Activated CD8-positive, alpha-beta T cell treated with anti-CD3 and anti-CD28 coated beads, Interleukin-2, amount 10 ng/mL, durations not matched to agents 7 days and 5 days (primary cell): Measurements from ENCODE around the gene ZNF625. TPM values are rescaled to one million over a fixed set of nuclear protein-coding genes. Genes with fewer than 3 reads are reported as not detected.
"Not testable (repeated sequence)": the region's sequence is repeated elsewhere in the genome, so short reads cannot be mapped to it uniquely, and the experiment has no call there.

ENCODE experiments used
- ATAC-seq: fragments of 150-1000 bp; cut with Tn5 transposase; one replicate; pipeline ENCODE4 v1.10.0; 2021; ENCODE audit warnings: moderate library complexity
- CTCF ChIA-PET: fragments of 350-600 bp; sonication (Branson Sonifier 250); formaldehyde crosslinking; loops from one replicate; lab custom pipeline; 2021; ENCODE audit warnings: antibody characterized with exemption; lab: Charles Lee
- POLR2A ChIA-PET: fragments of 350-600 bp; sonication (Branson Sonifier 250); formaldehyde crosslinking; loops from one replicate; lab custom pipeline; 2021; ENCODE audit warnings: antibody characterized with exemption; lab: Charles Lee
- DNase-seq: peaks from one replicate; pipeline ENCODE4 v3.0.0-alpha.2; 2020
- H3K27ac Mint-ChIP-seq: one replicate; pipeline ENCODE4 v1.8.0; 2021; ENCODE audit warnings: mild to moderate bottlenecking, mixed read lengths
- H3K27me3 Mint-ChIP-seq: one replicate; pipeline ENCODE4 v1.8.0; 2021; ENCODE audit warnings: low read depth, mixed read lengths
- H3K36me3 Mint-ChIP-seq: one replicate; pipeline ENCODE4 v1.8.0; 2021; ENCODE audit warnings: low read depth, mixed read lengths
- H3K4me1 Mint-ChIP-seq: one replicate; pipeline ENCODE4 v1.8.0; 2021; ENCODE audit warnings: low read depth, mixed read lengths
- H3K4me3 Mint-ChIP-seq: one replicate; pipeline ENCODE4 v1.8.0; 2021; ENCODE audit warnings: mild to moderate bottlenecking, mixed read lengths
- H3K9me3 Mint-ChIP-seq: one replicate; pipeline ENCODE4 v1.8.0; 2022; ENCODE audit warnings: mixed read lengths; ENCODE audit not compliant: insufficient read depth
- total RNA-seq, 2 experiments: library from RNA; stranded (reverse); gene quantifications; one replicate each; pipeline ENCODE4 v1.2.3, GENCODE V29; 2021

ZNF625 gene
- total RNA-seq, 2 experiments from 2014 or later, result 2.9 to 5.2 TPM

DNA sequence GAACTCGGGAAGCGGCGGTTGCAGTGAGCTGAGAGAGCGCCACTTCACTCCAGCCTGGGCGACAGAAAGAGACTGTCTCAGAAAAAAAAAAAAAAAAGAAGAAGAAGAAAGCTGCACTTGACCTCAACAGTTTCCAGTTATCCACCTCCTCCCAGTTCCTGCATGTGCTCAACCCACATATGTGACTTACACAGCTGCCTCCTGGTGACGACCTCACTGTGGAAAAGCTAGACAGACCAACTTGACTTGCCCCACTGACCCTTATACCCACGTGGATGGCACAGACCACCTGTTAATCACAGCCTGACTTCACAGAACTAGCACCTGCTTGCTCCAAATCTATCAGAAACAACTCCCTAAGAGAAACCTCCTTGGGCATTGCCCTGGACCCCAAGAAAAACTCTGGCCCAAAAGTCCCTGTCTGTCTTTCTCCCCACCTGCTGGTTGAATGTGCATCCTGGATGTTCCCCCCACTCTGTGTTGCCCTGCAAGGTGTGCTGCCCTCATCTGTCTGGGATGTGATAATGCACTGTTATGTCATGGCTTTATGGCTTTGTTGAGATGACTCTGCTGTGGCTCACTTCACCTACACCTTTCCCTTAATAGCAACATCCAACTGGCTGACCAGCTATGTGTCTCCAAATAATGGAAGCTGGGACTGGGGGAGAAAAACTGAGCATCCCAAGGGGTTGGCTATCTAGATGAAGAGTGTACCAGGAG is 19.2 kb downstream of the ZNF625 start:
- Mint-ChIP-seq H3K27me3 (no peaks in the 10 kb centered on the region), H3K4me3 (no peak overlapping the region), H3K4me1 (peaks cover 35% of the 10 kb centered on the region), H3K36me3 (peaks cover 54% of the 10 kb centered on the region), H3K9me3 (peaks cover 13% of the 10 kb centered on the region), H3K27ac (no peak overlapping the region)
- ChIA-PET POLR2A (interaction anchor here (1.4 kb wide), 1 partner anchor 26 kb away, joined by 3 read pairs; the partner anchor contains the start of gene ZNF136), CTCF (interaction anchor here (0.8 to 1.8 kb wide), 7 partner anchors 24 to 339 kb away, joined by 3 to 15 read pairs (median 4); partner anchors contain the start of genes ZNF491 and ZNF763)
- DNase-seq, result peak; percentile 50
- ATAC-seq, result no peak

DNA sequence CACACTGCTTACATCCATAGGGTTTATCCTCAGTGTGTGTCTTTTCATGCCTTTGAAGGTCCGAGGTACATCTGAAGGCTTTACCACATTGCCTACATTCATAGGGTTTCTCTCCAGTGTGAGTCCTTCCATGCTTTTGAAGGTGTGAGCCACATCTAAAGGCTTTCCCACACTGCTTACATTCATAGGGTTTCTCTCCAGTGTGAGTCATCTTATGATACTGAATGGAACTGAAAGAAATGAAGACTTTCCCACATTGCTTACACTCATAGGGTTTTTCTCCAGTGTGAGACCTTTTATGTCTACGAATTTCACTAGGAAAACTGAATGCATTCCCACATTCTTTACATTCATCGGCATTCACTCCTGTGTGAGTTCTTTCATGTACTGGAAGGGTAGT is 23.5 kb downstream of the ZNF625 start:
- ChIA-PET CTCF (no interaction called here), POLR2A (no interaction called here)
- no peak overlapping the region for H3K4me3 Mint-ChIP-seq
- no peak for DNase-seq
- H3K27me3 Mint-ChIP-seq, result no peaks in the 10 kb centered on the region
- H3K9me3 Mint-ChIP-seq, result peaks cover 26% of the 10 kb centered on the region
- no peak for ATAC-seq
- H3K36me3 Mint-ChIP-seq, result peaks cover 72% of the 10 kb centered on the region
- H3K27ac Mint-ChIP-seq, result no peak overlapping the region
- H3K4me1 Mint-ChIP-seq, result peaks cover 9% of the 10 kb centered on the region

DNA sequence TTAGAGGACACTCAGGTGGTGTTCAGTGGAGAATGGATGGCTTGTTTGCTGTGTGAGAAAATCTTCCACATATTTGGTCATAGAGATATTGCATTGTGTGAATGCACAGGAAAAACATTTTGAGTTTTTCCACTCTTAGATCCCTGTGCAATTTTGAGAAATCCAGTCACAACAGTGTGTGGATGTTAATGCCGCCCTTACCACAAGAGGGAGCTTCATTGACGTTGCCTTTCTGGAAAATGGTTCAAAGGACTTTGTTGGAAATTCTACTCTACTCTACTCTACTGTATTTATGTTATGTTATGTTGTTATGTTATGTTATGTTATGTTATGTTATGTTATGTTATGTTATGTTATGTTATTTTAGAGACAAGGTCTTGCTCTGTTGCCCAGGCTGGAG is 29.8 kb downstream of the ZNF625 start:
- ATAC-seq (no peak), DNase-seq (no peak)
- no peaks in the 10 kb centered on the region for H3K27me3 Mint-ChIP-seq
- H3K36me3 Mint-ChIP-seq, result peaks cover 19% of the 10 kb centered on the region
- H3K4me3 Mint-ChIP-seq, result no peak overlapping the region
- H3K9me3 Mint-ChIP-seq, result peaks cover 13% of the 10 kb centered on the region
- H3K4me1 Mint-ChIP-seq, result peaks cover 3% of the 10 kb centered on the region
- ChIA-PET POLR2A (interaction anchor here (0.6 kb wide), 1 partner anchor 37 kb away, joined by 3 read pairs; no protein-coding TSS in a partner anchor), CTCF (interaction anchor here (1.0 to 1.7 kb wide), 4 partner anchors 13 to 55 kb away, joined by 3 to 11 read pairs (median 4); partner anchors contain the start of gene ZNF20)
- H3K27ac Mint-ChIP-seq, result no peak overlapping the region

DNA sequence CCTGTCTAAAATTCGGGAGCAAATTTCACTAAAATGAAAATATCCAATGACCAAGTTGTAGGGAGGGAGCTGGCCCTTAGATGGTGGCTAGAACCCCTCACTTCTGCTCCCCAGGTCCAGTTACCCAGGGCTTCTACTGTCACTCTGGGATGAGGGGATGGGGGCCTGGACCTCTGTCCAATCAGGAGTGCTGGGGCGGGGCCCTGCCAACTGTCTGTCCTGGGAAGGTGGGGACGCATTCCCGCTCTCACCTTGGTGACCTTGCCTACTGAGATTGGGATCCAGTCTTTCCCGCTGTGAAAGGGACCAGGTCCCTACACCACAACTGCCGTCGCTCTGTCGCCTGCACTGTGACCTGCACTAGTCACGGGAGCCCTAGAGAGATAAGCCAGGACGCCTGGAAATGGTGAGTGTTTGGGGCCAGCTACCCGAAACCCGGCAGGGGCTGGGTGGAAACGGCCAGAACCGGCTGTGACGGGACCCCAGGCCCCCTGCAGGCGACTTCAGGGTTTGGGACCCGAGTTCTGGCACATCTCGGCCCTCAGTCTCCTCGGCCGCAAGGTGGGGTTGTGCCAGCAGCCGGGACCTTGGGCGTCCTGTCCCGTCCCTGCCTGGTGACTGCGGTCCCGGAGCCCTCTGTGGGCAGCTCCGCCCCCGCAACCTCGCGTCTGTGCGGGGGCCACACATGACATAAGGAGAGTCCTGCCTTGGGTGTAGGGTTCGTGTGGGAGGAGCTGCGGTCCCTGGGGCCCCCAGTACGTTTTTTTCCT is 39.1 kb downstream of the ZNF625 start:
- Mint-ChIP-seq H3K4me1 (no peaks in the 10 kb centered on the region), H3K4me3 (no peak overlapping the region), H3K27me3 (no peaks in the 10 kb centered on the region), H3K27ac (no peak overlapping the region), H3K36me3 (peaks cover 30% of the 10 kb centered on the region), H3K9me3 (peaks cover 29% of the 10 kb centered on the region)
- DNase-seq, result no peak
- no peak for ATAC-seq
- ChIA-PET POLR2A (no interaction called here), CTCF (no interaction called here)

DNA sequence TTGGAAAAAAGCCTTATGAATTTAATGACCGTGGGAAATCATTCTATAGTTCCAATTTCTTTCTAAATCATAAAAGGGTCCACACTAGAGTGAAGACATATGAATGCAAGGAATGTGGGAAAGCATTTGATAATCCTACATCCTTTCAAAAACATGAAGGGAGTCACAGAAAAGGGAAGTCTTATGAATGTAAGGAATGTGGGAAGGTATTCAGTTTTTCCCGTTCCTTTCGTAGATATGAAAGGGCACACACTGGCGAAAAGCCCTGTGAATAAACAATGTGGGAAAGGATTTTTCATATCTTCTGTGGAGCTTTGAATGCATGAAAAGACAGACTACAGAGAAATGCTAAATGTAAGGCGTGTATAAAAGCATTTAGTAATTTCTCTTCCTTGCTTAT is 43.4 kb downstream of the ZNF625 start:
- ChIA-PET CTCF (interaction anchor here (1.2 kb wide), 1 partner anchor 25 kb away, joined by 3 read pairs; no protein-coding TSS in a partner anchor), POLR2A (no interaction called here)
- H3K4me3 Mint-ChIP-seq, result no peak overlapping the region

DNA sequence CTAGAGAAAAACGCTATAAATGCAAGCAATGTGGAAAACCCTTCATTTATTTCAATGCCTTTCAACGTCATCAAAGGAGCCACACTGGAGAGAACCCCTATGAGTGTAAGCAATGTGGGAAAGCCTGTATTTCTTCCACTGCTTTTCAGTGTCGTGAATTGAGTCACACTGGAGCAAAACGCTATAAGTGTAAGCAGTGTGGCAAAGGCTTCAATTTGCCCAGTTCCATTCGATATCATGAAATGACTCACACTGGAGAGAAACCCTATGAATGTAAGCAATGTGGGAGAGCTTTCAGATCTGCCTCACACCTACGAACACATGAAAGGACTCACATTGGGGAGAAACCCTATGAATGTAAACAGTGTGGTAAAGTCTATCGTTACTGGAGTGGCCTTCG is 43.8 kb downstream of the ZNF625 start:
- POLR2A ChIA-PET, result interaction anchor here (0.6 kb wide), 1 partner anchor 28 kb away, joined by 3 read pairs; no protein-coding TSS in a partner anchor
- DNase-seq (no peak), ATAC-seq (no peak)
- Mint-ChIP-seq H3K27ac (no peak overlapping the region), H3K4me1 (no peaks in the 10 kb centered on the region), H3K27me3 (no peaks in the 10 kb centered on the region), H3K9me3 (peaks cover 55% of the 10 kb centered on the region), H3K4me3 (no peak overlapping the region), H3K36me3 (peaks cover 58% of the 10 kb centered on the region)
- CTCF ChIA-PET, result interaction anchor here (1.2 kb wide), 1 partner anchor 25 kb away, joined by 3 read pairs; no protein-coding TSS in a partner anchor

More for the DNA sequence above, 43.4 kb downstream of the ZNF625 start:
- no peaks in the 10 kb centered on the region for H3K4me1 Mint-ChIP-seq
- no peak for ATAC-seq
- no peak for DNase-seq
- H3K27ac Mint-ChIP-seq, result no peak overlapping the region
- H3K9me3 Mint-ChIP-seq, result peaks cover 55% of the 10 kb centered on the region
- H3K27me3 Mint-ChIP-seq, result no peaks in the 10 kb centered on the region
- H3K36me3 Mint-ChIP-seq, result peaks cover 58% of the 10 kb centered on the region

DNA sequence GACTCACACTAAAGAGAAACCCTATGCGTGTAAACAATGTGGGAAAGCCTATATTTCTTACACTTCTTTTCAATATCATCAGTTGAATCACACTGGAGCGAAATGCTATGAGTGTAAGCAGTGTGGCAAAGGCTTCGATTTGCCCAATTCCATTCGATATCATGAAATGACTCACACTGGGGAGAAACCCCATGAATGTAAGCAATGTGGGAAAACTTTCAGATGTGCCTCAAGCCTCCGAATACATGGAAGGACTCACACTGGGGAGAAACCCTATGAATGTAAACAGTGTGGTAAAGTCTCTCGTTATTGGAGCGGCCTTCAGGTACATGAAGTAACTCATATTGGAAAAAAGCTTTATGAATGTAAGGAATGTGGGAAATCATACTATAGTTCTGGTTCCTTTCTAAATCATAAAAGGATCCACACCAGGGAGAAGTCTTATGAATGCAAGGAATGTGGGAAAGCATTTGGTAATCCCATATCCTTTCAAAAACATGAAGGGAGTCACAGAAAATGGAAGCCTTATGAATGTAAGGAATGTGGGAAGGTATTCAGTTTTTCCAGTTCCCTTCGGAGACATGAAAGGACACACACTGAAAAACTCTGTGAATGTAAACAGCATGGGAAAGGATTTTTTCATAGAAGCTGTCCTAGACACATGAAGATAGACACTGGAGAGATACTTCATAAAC is 44.4 kb downstream of the ZNF625 start:
- ATAC-seq (no peak), DNase-seq (no peak)
- Mint-ChIP-seq H3K36me3 (peaks cover 58% of the 10 kb centered on the region), H3K4me1 (no peaks in the 10 kb centered on the region), H3K9me3 (peaks cover 57% of the 10 kb centered on the region), H3K4me3 (no peak overlapping the region), H3K27ac (no peak overlapping the region), H3K27me3 (no peaks in the 10 kb centered on the region)
- POLR2A ChIA-PET, result interaction anchor here (0.6 kb wide), 1 partner anchor 27 kb away, joined by 3 read pairs; no protein-coding TSS in a partner anchor
- CTCF ChIA-PET, result interaction anchor here (0.7 to 1.2 kb wide), 2 partner anchors 9 to 14 kb away, joined by 3 read pairs; no protein-coding TSS in a partner anchor

DNA sequence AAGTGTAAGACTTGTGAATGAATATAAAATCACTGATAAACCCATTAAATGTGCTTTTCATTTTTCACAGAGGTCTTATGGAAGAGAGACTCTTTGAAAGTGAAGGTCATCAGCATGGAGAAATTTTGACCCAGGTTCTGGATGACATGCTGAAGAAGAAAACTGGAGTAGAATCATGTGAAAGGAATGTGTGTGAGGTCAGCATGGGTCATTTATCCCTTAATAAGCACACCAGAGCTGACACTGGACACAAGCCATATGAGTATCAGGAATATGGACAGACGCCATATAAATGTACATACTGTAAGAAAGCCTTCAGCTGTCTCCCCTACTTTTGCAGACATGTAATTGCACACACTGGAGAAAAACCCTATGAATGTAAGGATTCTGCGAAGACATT is 45.4 kb downstream of the ZNF625 start:
- Mint-ChIP-seq H3K9me3 (peaks cover 59% of the 10 kb centered on the region), H3K27me3 (no peaks in the 10 kb centered on the region), H3K36me3 (peaks cover 58% of the 10 kb centered on the region), H3K4me1 (no peaks in the 10 kb centered on the region), H3K4me3 (no peak overlapping the region), H3K27ac (no peak overlapping the region)
- CTCF ChIA-PET, result interaction anchor here (0.7 to 1.2 kb wide), 2 partner anchors 8 to 15 kb away, joined by 3 read pairs; no protein-coding TSS in a partner anchor
- DNase-seq (no peak), ATAC-seq (no peak)
- POLR2A ChIA-PET, result no interaction called here

DNA sequence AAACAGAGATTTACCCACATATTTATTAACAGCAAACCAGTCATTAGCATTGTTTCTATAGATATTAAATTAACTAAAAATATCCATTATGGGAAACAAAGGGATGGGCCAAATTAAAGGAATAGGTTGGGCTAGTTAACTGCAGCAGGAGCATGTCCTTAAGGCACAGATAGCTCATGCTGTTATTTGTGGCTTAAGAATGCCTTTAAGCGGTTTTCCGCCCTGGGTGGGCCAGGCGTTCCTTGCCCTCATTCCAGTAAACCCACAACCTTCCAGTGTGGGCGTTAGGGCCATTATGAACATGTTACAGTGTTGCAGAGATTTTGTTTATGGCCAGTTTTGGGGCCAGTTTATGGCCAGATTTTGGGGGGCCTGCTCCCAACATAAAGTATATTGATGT is 52.6 kb downstream of the ZNF625 start:
- H3K36me3 Mint-ChIP-seq, result peaks cover 35% of the 10 kb centered on the region
- H3K4me1 Mint-ChIP-seq, ATAC-seq, H3K4me3 Mint-ChIP-seq, H3K27me3 Mint-ChIP-seq, DNase-seq, H3K27ac Mint-ChIP-seq, POLR2A ChIA-PET: not testable (repeated sequence)
- peaks cover 47% of the 10 kb centered on the region for H3K9me3 Mint-ChIP-seq
- CTCF ChIA-PET, result interaction anchor here (1.2 to 1.6 kb wide), 2 partner anchors 8 to 13 kb away, joined by 3 read pairs; no protein-coding TSS in a partner anchor

DNA sequence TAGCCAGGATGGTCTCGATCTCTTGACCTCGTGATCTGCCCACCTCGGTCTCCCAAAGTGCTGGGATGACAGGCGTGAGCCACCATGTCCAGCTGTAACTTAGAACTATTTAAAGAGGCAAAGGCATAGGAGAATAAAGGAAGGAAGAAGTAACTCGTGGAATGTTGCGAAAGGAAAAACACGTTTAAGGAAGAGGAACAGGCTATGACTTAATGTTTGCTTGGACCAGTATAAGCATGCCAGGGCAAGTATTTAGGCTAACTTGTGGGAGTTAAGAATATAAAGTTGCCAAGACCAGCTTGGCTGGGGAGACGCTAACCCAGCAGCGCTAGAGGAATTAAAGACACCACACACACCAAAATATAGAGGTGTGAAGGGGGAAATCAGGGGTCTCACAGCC is 58.5 kb downstream of the ZNF625 start:
- POLR2A ChIA-PET, result no interaction called here

DNA sequence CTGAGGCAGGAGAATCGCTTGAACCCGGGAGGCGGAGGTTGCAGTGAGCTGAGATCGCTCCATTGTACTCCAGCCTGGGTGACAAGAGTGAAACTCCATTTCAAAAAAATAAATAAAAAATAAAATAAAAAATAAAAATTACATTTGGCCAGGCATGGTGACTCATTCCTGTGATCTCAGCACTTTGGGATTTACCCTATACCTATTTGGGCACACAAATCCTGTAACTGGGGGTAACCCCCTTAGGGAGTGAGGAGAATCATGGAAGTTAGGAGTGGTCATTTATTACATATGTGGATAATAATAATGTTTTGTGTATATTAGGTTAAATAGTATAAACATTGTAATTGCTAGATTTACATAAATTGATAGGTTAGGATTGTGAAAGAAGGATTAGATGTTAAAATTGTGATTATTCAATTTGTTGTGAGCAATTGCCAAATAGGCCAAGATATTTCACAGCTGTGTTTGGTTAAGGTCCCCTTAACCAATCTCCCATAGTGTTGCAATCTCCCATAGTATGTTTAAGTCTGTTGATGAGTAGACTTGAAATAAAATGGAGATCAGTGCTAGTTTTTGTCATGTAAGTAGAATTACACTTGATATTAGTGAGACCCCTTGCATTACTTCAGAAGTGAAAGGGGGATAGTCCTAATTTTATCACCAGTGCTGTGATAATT is 61.3 kb downstream of the ZNF625 start:
- Mint-ChIP-seq H3K27me3 (no peaks in the 10 kb centered on the region), H3K4me3 (no peak overlapping the region), H3K4me1 (peaks cover 17% of the 10 kb centered on the region), H3K9me3 (peaks cover 33% of the 10 kb centered on the region), H3K27ac (no peak overlapping the region), H3K36me3 (peaks cover 46% of the 10 kb centered on the region)
- no peak for ATAC-seq
- no peak for DNase-seq
- ChIA-PET POLR2A (no interaction called here), CTCF (no interaction called here)

More for the DNA sequence above, 58.5 kb downstream of the ZNF625 start:
- DNase-seq, result no peak
- H3K9me3 Mint-ChIP-seq, result peaks cover 46% of the 10 kb centered on the region
- peaks cover 9% of the 10 kb centered on the region for H3K4me1 Mint-ChIP-seq
- no peak for ATAC-seq
- H3K4me3 Mint-ChIP-seq, result no peak overlapping the region
- H3K36me3 Mint-ChIP-seq, result peaks cover 56% of the 10 kb centered on the region
- H3K27me3 Mint-ChIP-seq, result no peaks in the 10 kb centered on the region
- no peak overlapping the region for H3K27ac Mint-ChIP-seq
- CTCF ChIA-PET, result interaction anchor here (1.8 to 2.1 kb wide), 2 partner anchors 38 to 43 kb away, joined by 4 to 6 read pairs; no protein-coding TSS in a partner anchor
